GM13977 (cell line): ENCODE data around the gene FSTL4.
"Not testable (repeated sequence)": the region's sequence is repeated elsewhere in the genome, so short reads cannot be mapped to it uniquely, and the experiment has no call there.

Experiments
- DNase-seq: peaks from one replicate; pipeline ENCODE4 v3.0.0; 2012; ENCODE audit warnings: low spot score
- in situ Hi-C: fragments of 300-500 bp; cut with MboI; formaldehyde crosslinking; loops from one replicate; pipeline ENCODE4 v1.12.0; 2022; ENCODE audit warnings: low sequenced_read_pairs, low pct_unique_long_range_greater_than_20kb, mixed read lengths, inconsistent platforms; ENCODE audit not compliant: unreplicated experiment
- TF ChIP-seq, protein P1 (sequence below): IDR thresholded peaks from 2 replicates; pipeline ENCODE4 v1.5.1; 2012; ENCODE audit warnings: mild to moderate bottlenecking, control low read depth; ENCODE audit not compliant: insufficient read depth; ENCODE audit errors: extremely low read depth, missing control alignments

Gene FSTL4

DNA sequence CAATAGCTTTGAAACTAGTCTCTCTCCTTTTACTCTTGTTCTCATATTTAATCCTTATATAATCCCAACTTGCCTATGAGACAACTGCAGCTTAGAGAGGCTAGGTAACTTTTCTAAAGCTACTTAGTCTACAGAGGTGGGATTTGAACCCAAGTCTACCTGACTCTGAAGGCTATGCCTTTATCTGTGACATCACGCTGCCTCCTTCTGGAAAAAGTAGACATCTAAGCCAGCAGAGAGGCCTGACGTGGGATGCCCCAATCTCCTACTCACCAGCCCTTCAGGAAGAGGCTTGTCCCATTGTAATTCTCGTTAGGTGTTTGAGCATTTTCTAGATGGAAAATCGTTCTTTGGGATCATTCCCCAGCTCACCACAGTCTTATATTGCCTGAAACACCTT lies 393.0 kb downstream of the FSTL4 start:
- DNase-seq = no peak
- in situ Hi-C loops = no loop called here
- TF ChIP-seq, protein P1, sequence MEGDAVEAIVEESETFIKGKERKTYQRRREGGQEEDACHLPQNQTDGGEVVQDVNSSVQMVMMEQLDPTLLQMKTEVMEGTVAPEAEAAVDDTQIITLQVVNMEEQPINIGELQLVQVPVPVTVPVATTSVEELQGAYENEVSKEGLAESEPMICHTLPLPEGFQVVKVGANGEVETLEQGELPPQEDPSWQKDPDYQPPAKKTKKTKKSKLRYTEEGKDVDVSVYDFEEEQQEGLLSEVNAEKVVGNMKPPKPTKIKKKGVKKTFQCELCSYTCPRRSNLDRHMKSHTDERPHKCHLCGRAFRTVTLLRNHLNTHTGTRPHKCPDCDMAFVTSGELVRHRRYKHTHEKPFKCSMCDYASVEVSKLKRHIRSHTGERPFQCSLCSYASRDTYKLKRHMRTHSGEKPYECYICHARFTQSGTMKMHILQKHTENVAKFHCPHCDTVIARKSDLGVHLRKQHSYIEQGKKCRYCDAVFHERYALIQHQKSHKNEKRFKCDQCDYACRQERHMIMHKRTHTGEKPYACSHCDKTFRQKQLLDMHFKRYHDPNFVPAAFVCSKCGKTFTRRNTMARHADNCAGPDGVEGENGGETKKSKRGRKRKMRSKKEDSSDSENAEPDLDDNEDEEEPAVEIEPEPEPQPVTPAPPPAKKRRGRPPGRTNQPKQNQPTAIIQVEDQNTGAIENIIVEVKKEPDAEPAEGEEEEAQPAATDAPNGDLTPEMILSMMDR = no peak

DNA sequence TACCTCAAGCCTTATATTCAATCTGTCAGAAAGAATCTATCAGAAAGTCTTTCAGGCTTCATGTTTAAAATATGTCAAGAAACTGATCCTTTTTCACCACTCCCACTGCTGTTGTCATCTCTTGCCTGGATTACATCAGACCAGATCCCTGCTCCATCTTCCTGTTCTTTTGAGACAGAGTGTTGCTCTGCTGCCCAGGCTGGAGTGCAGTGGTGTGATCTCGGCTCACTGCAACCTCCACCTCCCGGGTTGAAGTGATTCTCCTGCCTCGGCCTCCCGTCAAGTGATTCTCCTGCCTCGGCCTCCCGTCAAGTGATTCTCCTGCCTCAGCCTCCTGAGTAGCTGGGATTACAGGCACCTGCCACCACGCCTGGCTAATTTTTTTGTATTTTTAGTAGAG lies 396.2 kb downstream of the FSTL4 start:
- in situ Hi-C loops, DNase-seq: not testable (repeated sequence)

DNA sequence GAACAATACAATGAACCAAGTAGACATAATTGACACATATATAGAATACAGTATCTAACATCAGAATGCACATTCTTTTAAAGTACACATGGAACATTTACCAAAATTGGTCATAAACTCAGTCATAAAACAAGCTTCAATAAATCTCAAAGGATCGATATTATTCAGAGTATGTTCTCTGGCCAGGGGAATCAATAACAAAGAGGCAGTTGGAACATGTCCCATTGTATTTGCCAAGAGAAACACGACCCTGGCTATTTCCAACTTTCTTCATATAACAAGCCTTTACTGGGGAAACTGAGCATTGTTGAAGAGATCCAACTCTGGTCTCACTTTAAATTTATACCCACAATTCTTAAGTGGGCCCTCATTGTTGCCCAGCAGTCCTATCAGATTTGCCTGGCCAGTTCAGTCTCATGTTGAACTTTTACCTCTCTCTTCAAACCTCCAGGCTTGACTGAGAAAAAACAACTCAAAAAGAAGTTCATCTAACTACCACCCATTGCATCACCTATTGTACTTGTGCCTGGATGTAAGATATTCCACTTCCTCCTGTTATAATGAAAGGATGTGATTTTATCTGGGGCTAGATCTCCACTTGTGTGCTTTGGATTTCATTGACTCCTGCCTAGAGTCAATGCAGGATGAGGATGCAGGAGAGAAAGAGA lies 398.1 kb downstream of the FSTL4 start:
- in situ Hi-C loops = no loop called here
- no peak for DNase-seq
- TF ChIP-seq, protein P1 = no peak

DNA sequence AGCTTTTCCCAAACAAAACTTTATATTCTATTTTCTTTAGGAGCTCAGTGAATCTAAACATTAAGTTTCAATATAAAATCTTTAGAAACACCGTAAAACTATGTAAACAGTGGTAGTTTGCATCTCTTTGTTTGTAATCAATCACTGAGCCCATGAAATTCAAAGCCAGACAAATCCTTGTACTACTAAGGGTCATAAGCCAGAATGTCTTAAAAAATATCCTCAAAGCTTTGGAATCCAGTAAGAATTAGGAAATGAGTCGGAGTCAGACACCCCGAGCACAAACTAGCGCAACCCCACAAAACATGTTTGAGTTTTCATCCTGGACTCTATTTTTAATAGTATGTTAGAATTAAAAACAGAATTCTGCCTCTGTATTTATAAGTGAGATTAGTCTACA lies 406.7 kb downstream of the FSTL4 start:
- TF ChIP-seq, protein P1 = no peak
- in situ Hi-C loops = no loop called here
- no peak for DNase-seq

DNA sequence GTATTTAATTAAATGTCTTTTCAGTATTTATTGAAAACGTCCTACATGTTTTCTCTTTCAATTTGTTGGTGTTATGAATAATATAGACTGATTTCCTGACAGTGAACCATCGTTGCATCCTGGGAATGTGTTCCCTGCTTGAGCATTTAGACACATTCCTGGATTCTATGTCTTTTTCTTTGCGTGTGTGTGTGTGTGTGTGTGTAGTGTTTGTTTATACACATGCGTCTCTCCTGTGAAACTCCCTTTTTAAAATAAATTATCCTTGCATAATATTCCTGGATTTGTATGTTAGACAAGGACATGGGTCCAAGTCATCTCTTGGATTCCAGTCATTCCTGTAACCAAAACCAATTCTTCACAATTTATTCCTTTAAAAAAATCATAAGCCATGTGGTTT lies 407.1 kb downstream of the FSTL4 start:
- TF ChIP-seq, protein P1 = no peak
- in situ Hi-C loops = no loop called here
- no peak for DNase-seq

DNA sequence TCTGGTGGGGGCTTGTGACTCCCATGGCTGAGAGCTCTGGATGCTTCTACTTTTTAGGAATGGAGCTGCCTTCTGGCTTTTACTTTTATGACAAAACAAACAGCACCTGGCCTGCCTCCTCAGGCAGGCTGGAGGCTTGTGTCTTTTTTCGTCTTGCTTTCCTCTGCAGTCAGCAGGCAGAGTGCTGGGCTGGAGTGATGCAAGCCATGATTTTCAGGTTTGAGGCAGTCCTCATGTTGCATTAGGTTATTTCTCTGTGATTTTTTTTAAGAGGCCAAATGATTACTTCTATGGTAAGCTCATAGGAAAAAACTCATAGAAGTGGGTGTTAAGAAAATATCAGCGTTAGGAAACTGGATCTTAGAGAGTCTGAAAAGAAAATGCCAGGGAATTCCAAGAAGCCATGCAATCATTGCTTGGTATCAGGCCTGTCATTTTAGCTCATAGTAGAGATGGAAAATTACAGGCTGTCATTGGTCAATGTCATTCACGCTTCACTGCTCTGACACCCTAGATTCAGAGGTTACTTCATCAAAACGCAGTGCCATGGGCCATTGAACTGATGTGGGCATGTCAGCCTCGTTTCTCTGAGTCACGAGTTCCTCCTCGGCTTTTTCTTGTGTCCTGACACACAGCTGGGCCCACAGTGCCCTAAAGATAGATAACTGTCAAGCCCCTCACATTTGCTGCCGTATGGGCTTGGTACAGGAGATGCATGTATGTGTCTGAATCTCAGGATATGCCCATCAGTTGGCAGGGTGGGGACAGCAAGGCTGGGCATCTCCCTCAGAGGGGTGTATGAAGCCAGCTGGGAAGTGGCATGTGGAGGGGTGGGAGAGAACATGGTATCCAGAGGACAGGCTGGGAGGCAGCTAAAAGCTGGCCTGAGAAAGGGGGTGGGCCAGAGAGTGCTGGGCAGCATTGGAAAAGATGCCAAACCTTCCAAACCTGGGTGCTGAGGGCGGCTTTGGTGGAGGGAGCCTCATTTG lies 408.7 kb downstream of the FSTL4 start:
- DNase-seq = no peak
- TF ChIP-seq, protein P1 = no peak
- in situ Hi-C loops = no loop called here
